Iris pigment epithelial cell (primary cell): ENCODE results near the gene MLST8.

Experiments
- DNase-seq: peaks from one replicate; pipeline ENCODE4 v3.0.0-alpha.2; 2011; ENCODE audit warnings: low read depth

MLST8 gene

GRCh38 chr16:2209258-2210008 lies 4.2 kb downstream of the MLST8 start:
- DNase-seq = no peak

- DNase-seq = no peak
Observed at GRCh38 chr16:2210009-2210332, 4.7 kb downstream of the MLST8 start.

- peak; percentile 21 for DNase-seq
Observed at GRCh38 chr16:2210386-2211365, 5.4 kb downstream of the MLST8 start, which contains the start of gene BRICD5. TSS of gene BRICD5 (minus strand) at chr16:2210863. CDS start at chr16:2210833, 30 bp downstream.

- no peak for DNase-seq
Observed at GRCh38 chr16:2211923-2212347, 6.7 kb downstream of the MLST8 start.

GRCh38 chr16:2212362-2213324 lies 7.4 kb downstream of the MLST8 start:
- no peak for DNase-seq

GRCh38 chr16:2213817-2214718 lies 8.8 kb downstream of the MLST8 start:
- DNase-seq = peak; percentile 18

GRCh38 chr16:2214719-2214968 lies 9.4 kb downstream of the MLST8 start, which contains the start of gene PGP:
TSS of gene PGP (minus strand) at chr16:2214840. CDS start at chr16:2214777, 63 bp downstream.
- DNase-seq = no peak

- DNase-seq = no peak
Observed at GRCh38 chr16:2216330-2216729, 11.1 kb downstream of the MLST8 start.

- peak; percentile 100 for DNase-seq
Observed at GRCh38 chr16:2223221-2223941, 18.1 kb downstream of the MLST8 start, which contains the start of gene E4F1. TSS of gene E4F1 (plus strand) at chr16:2223591. CDS start at chr16:2223614, 23 bp downstream.

GRCh38 chr16:2223942-2224486 lies 18.8 kb downstream of the MLST8 start:
- DNase-seq = peak; percentile 54

- no peak for DNase-seq
Observed at GRCh38 chr16:2226245-2226793, 21.1 kb downstream of the MLST8 start.

GRCh38 chr16:2226918-2227317 lies 21.7 kb downstream of the MLST8 start:
- DNase-seq = no peak

GRCh38 chr16:2228161-2228824 lies 23.0 kb downstream of the MLST8 start:
- no peak for DNase-seq

- no peak for DNase-seq
Observed at GRCh38 chr16:2229091-2229490, 23.8 kb downstream of the MLST8 start.

GRCh38 chr16:2229632-2230250 lies 24.5 kb downstream of the MLST8 start:
- no peak for DNase-seq

GRCh38 chr16:2230376-2230775 lies 25.1 kb downstream of the MLST8 start:
- no peak for DNase-seq

- DNase-seq = no peak
Observed at GRCh38 chr16:2231016-2231931, 26.0 kb downstream of the MLST8 start.
